Kidney (tissue), 14 donors: ENCODE data around the gene TLK1. TPM values are rescaled to one million over a fixed set of nuclear protein-coding genes. Genes with fewer than 3 reads are reported as not detected.

Experiments
- DNase-seq, 5 donors: peaks; one replicate each; pipeline ENCODE4 v3.0.0-alpha.2; 2013 to 2020
- FAIRE-seq: peaks from 2 replicates; lab custom pipeline; 2012; peaks lifted over from hg19 to GRCh38; lab: Jason Lieb, UNC
- H3K27ac ChIP-seq, 2 donors: one replicate each; pipeline ENCODE4 v1.7.0; 2013; ENCODE audit warnings: low read depth in 2 of 2, low read length in 2 of 2, inconsistent platforms in 1 of 2
- H3K27me3 ChIP-seq: one replicate; pipeline ENCODE4 v1.7.1; 2013; ENCODE audit warnings: low read length, inconsistent platforms; ENCODE audit not compliant: control insufficient read depth, insufficient read depth
- H3K36me3 ChIP-seq, 3 donors: one replicate each; pipeline versions ENCODE4 v1.7.0 to v1.7.1; 2013; ENCODE audit warnings: low read length in 3 of 3, control low read depth in 1 of 3, inconsistent platforms in 1 of 3; ENCODE audit not compliant: insufficient read depth in 3 of 3, control insufficient read depth in 2 of 3
- H3K4me1 ChIP-seq, 3 donors: one replicate each; pipeline versions ENCODE4 v1.7.0 to v1.7.1; 2013; ENCODE audit warnings: low read length in 3 of 3, inconsistent platforms in 1 of 3, low read depth in 1 of 3; ENCODE audit not compliant: control insufficient read depth in 2 of 3, insufficient read depth in 2 of 3
- H3K4me3 ChIP-seq, 3 donors: one replicate each; pipeline versions ENCODE4 v1.7.0 to v1.8.1; 2013; ENCODE audit warnings: low read length in 3 of 3, control low read depth in 1 of 3, inconsistent platforms in 1 of 3
- H3K9ac ChIP-seq, 3 donors: one replicate each; pipeline versions ENCODE4 v1.7.0 to v1.7.1; 2013; ENCODE audit warnings: low read length in 3 of 3, control low read depth in 1 of 3, inconsistent platforms in 1 of 3
- H3K9me3 ChIP-seq, 3 donors: one replicate each; pipeline versions ENCODE4 v1.7.0 to v1.7.1; 2013; ENCODE audit warnings: low read length in 3 of 3, control low read depth in 1 of 3, inconsistent platforms in 1 of 3; ENCODE audit not compliant: control insufficient read depth in 2 of 3, insufficient read depth in 1 of 3
- intact Hi-C: fragments of 100-400 bp; cut with DNase I; formaldehyde crosslinking; loops from one replicate; pipeline ENCODE4 v1.11.1; 2022
- polyA plus RNA-seq: library from polyadenylated mRNA; stranded (reverse); fragments of 350-450 nt; fragmentation: Illumina TruSeq; extraction: RNeasy Lipid Tissue Mini Kit (QIAGEN cat#74804); gene quantifications from one replicate; pipeline ENCODE4 v1.2.3, GENCODE V29; 2014; ENCODE audit warnings: low read depth, low replicate concordance; ENCODE audit not compliant: insufficient read depth
- total RNA-seq: library from RNA; stranded (reverse); fragmentation: NEBNext Ultra II Directional; extraction: Animal tissue kit (Norgen Biotek cat#: 25700); gene quantifications from one replicate; pipeline ENCODE4 v1.2.1, GENCODE V29; 2021
- TF ChIP-seq, protein P1 (sequence below): IDR thresholded peaks from 3 replicates; pipeline ENCODE4 v1.5.1; 2012; ENCODE audit warnings: mild to moderate bottlenecking, moderate library complexity, borderline replicate concordance; ENCODE audit not compliant: insufficient read depth; ENCODE audit errors: extremely low read depth
- donor health status: control.
- donor health status: control.
- donor health status: control.
- donor health status: control.
- donor health status: control.
- donor health status: DM: yes; HTN: yes; CAD: no.
- donor health status: Normal renal cell carcinoma (clear cell type).

Gene TLK1
- total and polyA plus RNA-seq, 2 donors from 2014 or later: 12.3 to 80.3 TPM

DNA sequence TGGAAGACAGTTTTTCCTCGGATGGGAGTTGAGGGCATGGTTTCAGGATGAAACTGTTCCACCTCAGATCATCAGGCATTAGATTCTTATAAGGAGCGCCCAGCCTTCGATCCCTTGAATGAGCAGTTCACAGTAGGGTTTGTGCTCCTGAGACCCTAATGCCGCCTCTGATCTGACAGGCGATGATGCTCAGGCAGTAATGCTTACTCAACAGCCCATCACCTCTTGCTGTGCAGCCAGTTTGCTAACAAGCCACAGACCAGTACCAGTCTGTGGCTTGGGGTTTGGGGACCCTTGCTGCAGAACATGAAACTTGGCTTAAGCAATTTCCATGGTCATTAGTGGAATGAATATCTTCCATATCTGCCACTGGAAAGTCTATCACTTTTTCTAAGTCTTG lies 175.3 kb downstream of the TLK1 start:
- no peak for DNase-seq
- H3K27ac ChIP-seq: no peak overlapping the region
- no peaks in the 10 kb centered on the region for H3K9me3 ChIP-seq
- H3K27me3 ChIP-seq: no peaks in the 10 kb centered on the region
- FAIRE-seq: no peak
- intact Hi-C loops: no loop called here
- no peaks in the 10 kb centered on the region for H3K4me1 ChIP-seq
- peaks cover 0 to under 1% (median 0%) of the 10 kb centered on the region in 3 donors for H3K36me3 ChIP-seq
- no peak overlapping the region for H3K4me3 ChIP-seq
- TF ChIP-seq, protein P1, sequence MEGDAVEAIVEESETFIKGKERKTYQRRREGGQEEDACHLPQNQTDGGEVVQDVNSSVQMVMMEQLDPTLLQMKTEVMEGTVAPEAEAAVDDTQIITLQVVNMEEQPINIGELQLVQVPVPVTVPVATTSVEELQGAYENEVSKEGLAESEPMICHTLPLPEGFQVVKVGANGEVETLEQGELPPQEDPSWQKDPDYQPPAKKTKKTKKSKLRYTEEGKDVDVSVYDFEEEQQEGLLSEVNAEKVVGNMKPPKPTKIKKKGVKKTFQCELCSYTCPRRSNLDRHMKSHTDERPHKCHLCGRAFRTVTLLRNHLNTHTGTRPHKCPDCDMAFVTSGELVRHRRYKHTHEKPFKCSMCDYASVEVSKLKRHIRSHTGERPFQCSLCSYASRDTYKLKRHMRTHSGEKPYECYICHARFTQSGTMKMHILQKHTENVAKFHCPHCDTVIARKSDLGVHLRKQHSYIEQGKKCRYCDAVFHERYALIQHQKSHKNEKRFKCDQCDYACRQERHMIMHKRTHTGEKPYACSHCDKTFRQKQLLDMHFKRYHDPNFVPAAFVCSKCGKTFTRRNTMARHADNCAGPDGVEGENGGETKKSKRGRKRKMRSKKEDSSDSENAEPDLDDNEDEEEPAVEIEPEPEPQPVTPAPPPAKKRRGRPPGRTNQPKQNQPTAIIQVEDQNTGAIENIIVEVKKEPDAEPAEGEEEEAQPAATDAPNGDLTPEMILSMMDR: no peak
- H3K9ac ChIP-seq: no peak overlapping the region

GRCh38 chr2:170984079-170984478 lies 176.6 kb downstream of the TLK1 start:
- intact Hi-C loops: no loop called here
- no peak for FAIRE-seq
- TF ChIP-seq, protein P1: no peak

DNA sequence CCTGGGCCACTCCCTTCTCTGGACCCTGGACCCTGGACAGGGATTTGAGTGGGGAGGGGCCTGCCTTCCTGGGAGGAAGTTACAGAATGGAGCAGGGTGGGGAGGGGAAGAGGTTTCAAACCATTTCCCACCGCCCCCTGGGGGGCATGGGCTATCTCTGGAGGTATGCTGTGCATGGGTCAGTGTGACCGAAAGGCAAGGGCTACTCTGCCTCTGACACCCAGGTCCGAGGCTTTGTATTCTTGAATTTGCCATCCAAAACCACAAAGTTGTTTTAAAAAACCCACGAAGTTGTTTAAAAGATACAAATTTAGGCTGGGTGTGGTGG lies 184.8 kb downstream of the TLK1 start:
- TF ChIP-seq, protein P1: no peak
- Histone ChIP-seq H3K4me1 (no peaks in the 10 kb centered on the region), H3K4me3 (no peak overlapping the region), H3K27me3 (no peaks in the 10 kb centered on the region), H3K9me3 (no peaks in the 10 kb centered on the region), H3K36me3 (no peaks in the 10 kb centered on the region), H3K27ac (no peak overlapping the region), H3K9ac (no peak overlapping the region)
- intact Hi-C loops: loop anchor here (10.0 kb wide), 1 partner anchor 439 kb away; no protein-coding TSS in a partner anchor
- DNase-seq: peak in 1 of 5 donors; percentile 30
- no peak for FAIRE-seq

More at GRCh38 chr2:170984079-170984478, 176.6 kb downstream of the TLK1 start:
- H3K9ac ChIP-seq: no peak overlapping the region
- no peak for DNase-seq
- no peak overlapping the region for H3K27ac ChIP-seq
- no peaks in the 10 kb centered on the region for H3K27me3 ChIP-seq
- no peaks in the 10 kb centered on the region for H3K4me1 ChIP-seq
- H3K4me3 ChIP-seq: no peak overlapping the region
- H3K9me3 ChIP-seq: no peaks in the 10 kb centered on the region
- H3K36me3 ChIP-seq: no peaks in the 10 kb centered on the region
